Stimulated activated CD4-positive, alpha-beta T cell treated with anti-CD3 and anti-CD28 coated beads, Interleukin-1b, Interleukin-23, amount 100 ng/mL, for 4 hours (primary cell): Measurements from ENCODE around the gene ZNRF3.
A peak's percentile ranks its signal among the peaks of the same experiment; 100 is the strongest.

Source experiments
- DNase-seq, 2 donors: peaks; one replicate each; pipeline ENCODE4 v3.0.0-alpha.2; 2020; ENCODE audit warnings: low read depth in 2 of 2

The ZNRF3 gene

GRCh38 chr22:28952857-28953256 lies 69.5 kb downstream of the ZNRF3 start:
- no peak for DNase-seq

GRCh38 chr22:28953403-28953802 lies 70.0 kb downstream of the ZNRF3 start:
- no peak for DNase-seq

DNA sequence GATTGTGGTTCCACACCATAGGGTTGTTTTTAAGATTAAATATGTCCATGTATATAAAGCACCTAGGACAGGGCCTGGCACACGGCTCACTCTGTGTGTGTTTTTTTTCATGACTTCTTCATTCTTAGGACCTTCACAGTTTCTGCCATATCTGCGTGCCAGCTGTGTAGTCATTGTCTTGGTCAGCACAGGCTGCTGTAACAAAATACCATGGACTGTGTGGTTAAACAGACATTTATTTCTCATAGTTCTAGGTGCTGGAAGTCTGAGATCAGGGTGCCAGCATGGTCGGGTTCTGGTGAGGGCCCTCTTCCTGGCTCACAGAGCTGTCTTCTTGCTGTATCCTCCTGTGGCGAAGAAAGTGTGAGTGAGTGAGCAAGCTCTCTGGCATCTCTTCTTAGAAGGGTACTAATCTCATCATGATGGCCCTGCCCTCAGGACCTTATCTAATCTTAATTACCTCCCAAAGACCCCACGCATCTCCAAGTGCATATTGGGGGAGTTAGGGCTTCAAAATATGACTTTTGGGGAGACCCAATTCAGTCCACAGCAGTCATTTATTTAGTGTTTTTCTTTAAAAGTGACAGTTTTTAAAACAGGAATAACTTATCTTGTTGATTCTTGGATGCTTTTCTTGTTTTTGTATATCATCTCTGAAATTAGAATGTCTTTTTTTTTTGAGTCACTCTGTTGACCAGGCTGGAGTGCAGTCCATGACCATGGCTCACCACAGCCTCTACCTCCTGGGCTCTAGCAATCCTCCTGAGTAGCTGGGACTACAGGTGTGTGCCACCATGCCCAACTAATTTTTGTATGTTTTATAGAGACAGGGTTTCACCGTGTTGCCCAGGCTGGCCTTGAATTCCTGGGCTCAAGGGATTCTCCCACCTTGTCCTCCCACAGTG lies 70.9 kb downstream of the ZNRF3 start:
- DNase-seq: no peak

DNA sequence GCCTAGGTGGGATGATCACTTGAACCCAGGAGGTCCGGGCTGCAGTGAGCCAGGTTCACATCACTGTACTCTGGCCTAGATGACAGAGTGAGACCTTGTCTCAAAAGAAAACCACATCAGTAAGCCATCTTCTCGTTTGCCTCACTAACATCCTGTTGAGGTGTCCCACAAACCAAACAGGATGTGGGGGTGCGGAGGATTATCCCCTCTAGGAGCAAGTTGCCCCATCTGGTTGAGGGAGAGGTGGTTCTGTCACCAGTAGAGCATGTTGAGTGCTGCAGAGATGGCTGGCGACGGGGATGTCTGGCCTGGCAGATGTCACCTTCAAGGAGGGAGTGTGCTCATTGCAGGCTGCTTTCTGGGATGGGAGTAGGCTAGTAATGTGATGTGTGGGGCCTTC lies 72.4 kb downstream of the ZNRF3 start:
- peak; percentile 20 to 62 for DNase-seq

- DNase-seq: no peak
Observed at GRCh38 chr22:28956506-28956905, 73.1 kb downstream of the ZNRF3 start.

DNA sequence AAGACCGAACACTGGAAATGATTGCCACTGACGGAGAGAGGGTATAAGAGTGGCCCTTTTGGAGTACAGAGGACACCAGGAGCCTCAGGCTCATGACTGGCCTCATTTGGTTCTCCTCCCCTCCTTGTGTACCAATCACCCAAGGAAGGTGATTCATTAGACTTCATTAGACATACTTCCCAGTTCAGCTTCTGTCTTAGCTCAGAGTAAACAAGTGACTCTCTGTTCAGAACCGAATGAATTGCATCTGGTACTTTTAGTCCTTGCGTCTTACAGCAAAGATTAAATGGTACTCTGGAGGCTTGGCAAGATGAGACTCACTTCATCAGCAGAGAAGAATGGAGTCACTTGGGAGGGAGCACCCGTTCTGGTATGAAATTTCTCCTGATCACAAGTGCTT lies 75.2 kb downstream of the ZNRF3 start:
- no peak for DNase-seq

- no peak for DNase-seq
Observed at GRCh38 chr22:28962042-28962554, 78.7 kb downstream of the ZNRF3 start.

DNA sequence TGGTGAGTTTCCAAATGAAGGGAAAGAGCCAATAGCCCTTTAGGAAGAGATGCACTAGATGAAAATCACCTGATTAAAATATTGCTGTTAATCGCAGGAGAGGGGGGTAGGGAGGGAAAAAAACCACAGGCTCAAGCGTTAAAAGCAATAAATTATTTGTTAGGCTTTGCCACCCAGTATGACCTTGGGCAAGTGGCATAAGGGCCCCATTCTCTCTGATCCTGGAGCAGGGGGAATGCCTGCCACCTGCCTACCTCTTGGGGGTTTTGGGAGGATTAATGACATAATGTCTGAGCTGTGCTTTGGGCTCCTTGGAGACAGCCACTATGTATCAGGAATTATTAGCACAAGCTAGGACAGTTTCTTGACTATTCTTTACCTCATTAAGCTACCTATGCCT lies 80.0 kb downstream of the ZNRF3 start:
- DNase-seq: no peak

DNA sequence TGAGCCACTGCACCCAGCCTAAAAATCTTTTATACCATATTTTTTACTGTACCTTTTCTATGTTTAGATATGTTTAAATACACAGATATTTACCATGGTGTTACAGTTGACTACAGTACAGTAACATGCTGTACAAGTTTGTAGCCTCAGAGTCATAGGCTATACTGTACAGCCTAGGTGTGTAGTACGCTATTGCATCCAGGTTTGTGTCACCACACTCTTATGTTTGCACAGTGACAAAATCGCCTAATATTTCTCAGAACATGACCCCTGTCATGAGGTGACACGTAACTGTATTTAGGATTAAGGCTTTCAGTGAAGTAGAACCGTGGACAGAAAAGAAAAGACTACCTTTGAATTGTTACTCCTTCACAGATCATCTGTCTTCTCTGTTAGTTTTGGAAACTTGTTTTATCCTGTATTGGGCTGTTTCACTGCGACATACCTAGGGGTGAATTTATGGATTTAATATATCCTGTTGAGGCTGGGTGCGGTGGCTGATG lies 83.8 kb downstream of the ZNRF3 start:
- DNase-seq: no peak

GRCh38 chr22:28967969-28968368 lies 84.6 kb downstream of the ZNRF3 start:
- no peak for DNase-seq

- no peak for DNase-seq
Observed at GRCh38 chr22:28969401-28970168, 86.2 kb downstream of the ZNRF3 start.

DNA sequence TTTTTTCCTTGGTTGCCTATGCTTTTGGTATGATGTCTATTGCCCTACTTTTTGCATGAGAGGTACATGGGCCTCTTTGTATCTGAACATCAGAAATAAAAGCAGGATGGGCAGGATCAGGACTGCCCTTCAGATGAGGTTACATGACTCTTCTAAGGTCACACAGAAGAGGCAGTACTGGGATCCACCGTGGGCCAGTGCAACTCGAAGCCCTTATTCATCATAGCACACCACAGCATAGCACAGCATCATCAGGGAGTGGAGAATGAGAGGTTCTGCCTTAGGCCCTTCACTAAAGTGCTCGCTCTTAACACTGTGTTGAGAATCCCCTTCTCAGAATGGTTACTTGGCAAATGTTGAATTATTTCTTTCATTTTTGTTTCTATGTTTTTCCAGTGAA lies 90.0 kb downstream of the ZNRF3 start:
- no peak for DNase-seq

- DNase-seq: no peak
Observed at GRCh38 chr22:28977060-28977459, 93.7 kb downstream of the ZNRF3 start.

GRCh38 chr22:28977481-28977971 lies 94.2 kb downstream of the ZNRF3 start:
- DNase-seq: no peak

GRCh38 chr22:28978158-28978557 lies 94.8 kb downstream of the ZNRF3 start:
- DNase-seq: no peak

- DNase-seq: no peak
Observed at GRCh38 chr22:28978863-28979796, 95.8 kb downstream of the ZNRF3 start.

DNA sequence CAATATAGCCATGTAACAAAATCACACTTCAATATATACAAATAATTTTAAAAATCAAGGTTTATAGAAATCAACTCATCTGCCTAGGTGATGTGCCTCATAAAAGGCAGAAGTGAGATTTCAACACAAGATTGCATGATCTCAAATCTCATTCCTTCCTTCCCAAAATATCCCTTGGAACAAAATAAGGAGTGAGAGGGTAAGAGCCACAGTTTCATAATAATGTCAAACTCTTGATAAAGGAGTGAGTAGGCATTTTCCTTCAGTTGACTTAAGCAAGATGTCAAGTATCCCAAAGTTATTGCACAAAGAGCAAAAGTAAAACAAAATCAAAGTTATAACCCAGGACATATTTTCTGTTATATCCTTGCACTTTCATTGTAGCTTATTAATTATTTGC lies 97.0 kb downstream of the ZNRF3 start:
- no peak for DNase-seq

- no peak for DNase-seq
Observed at GRCh38 chr22:28981818-28982499, 98.6 kb downstream of the ZNRF3 start.

DNA sequence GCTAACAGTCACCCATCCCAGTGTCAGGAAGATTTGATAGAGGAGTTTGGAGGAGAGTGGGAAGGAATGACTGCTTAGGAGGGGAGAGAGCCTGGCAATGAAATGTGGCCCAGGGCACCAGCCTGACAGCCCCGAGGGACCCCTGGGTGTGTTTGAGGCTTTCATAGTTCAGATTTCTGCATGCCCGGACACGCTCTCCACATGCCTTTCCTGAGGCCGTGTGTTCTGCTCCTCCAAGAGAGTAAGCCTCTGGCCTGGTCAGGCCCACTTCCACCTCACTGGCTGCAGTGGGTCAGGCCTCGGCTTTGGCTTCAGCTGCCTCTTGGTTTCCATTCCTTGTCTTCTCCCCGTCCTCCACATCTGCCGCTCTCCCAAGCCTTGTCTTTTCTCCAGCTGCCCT lies 99.8 kb downstream of the ZNRF3 start:
- DNase-seq: no peak

DNA sequence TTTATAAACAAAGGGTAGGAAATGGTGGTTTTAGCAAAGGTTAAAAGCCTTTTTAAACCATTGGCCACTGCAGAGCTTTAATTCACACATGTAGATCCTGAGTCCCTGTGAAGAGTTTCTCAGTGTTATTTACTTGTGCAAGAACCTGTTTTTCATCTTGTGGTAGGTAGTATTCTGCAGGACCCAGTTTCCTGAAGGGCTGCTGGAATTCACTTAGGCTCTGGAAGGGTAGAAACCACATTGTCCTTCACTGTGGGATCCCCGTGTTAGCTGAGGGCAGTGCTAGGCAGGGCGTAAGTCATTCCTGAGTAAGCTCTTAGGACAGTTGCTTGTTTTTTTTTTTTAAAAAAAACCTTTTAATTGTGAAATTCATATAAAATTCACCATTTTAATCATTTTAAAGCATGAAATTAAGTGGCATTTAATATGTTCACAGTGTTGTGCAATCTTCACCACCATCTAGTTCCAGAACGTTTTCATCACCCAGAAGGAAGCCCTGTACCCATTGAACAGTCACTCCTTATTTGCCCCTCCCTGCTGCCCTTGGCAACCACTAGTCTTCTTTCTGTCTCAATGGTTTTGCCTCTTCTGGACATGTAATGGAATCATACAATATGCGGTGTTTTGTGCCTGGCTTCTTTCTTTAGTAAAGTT lies 100.5 kb downstream of the ZNRF3 start:
- no peak for DNase-seq
